ENCODE measurements around the gene BCL2L13. TPM values are rescaled to one million over a fixed set of nuclear protein-coding genes. Genes with fewer than 3 reads are reported as not detected.

BCL2L13 gene
- total RNA-seq, 2 experiments from 2014 or later, result 8.1 to 10.0 TPM

- H3K4me3 Mint-ChIP-seq, result no peak overlapping the region
- H3K36me3 Mint-ChIP-seq (ENCODE audit: low read depth), result peaks cover 6% of the 10 kb centered on the region
- intact Hi-C loops (cut with DNase I, micrococcal nuclease), result no loop called here
- H3K27ac ChIP-seq (ENCODE audit: low read depth in 1 of 2, low read length in 2 of 2), result no peak overlapping the region
- H3K27me3 ChIP-seq (ENCODE audit: control insufficient read depth in 1 of 2, insufficient read depth in 2 of 2, low read length in 2 of 2), result no peaks in the 10 kb centered on the region
- H3K4me3 ChIP-seq (ENCODE audit: low read length), result no peak overlapping the region
- H3K9me3 ChIP-seq (ENCODE audit: control insufficient read depth in 1 of 2, insufficient read depth in 1 of 2, low read length in 2 of 2), result no peaks in the 10 kb centered on the region
- no peak for ATAC-seq (ENCODE audit: poor library complexity)
- no peaks in the 10 kb centered on the region for H3K36me3 ChIP-seq (ENCODE audit: insufficient read depth, low read length)
- H3K4me1 ChIP-seq (ENCODE audit: insufficient read depth, low read length), result no peaks in the 10 kb centered on the region
- H3K27ac Mint-ChIP-seq, result no peak overlapping the region
- ChIA-PET POLR2A (no interaction called here), CTCF (interaction anchor here (1.6 kb wide), 1 partner anchor 22 kb away, joined by 5 read pairs; no protein-coding TSS in a partner anchor)
- peaks cover 4% of the 10 kb centered on the region for H3K4me1 Mint-ChIP-seq (ENCODE audit: low read depth)
- no peaks in the 10 kb centered on the region for H3K9me3 Mint-ChIP-seq
- no peak for TF ChIP-seq CTCF (IDR thresholded peaks at IDR 0.05)
- H3K27me3 Mint-ChIP-seq, result no peaks in the 10 kb centered on the region
- no peak for DNase-seq
Measured at GRCh38 chr22:17719911-17720310, 81.4 kb downstream of the BCL2L13 start.

GRCh38 chr22:17724241-17724640 is 85.7 kb downstream of the BCL2L13 start:
- Mint-ChIP-seq H3K36me3 (ENCODE audit: low read depth) (peaks cover 32% of the 10 kb centered on the region), H3K27me3 (no peaks in the 10 kb centered on the region), H3K27ac (no peak overlapping the region), H3K4me1 (ENCODE audit: low read depth) (peaks cover 17% of the 10 kb centered on the region), H3K9me3 (no peaks in the 10 kb centered on the region), H3K4me3 (no peak overlapping the region)
- no peak for TF ChIP-seq CTCF (IDR thresholded peaks at IDR 0.05)
- H3K4me1 ChIP-seq (ENCODE audit: insufficient read depth, low read length), result peaks cover 12% of the 10 kb centered on the region
- no peak overlapping the region for H3K27ac ChIP-seq (ENCODE audit: low read depth in 1 of 2, low read length in 2 of 2)
- no peak for DNase-seq
- intact Hi-C loops (cut with DNase I, micrococcal nuclease), result no loop called here
- ChIA-PET CTCF (no interaction called here), POLR2A (no interaction called here)
- ATAC-seq (ENCODE audit: poor library complexity), result no peak
- H3K4me3 ChIP-seq (ENCODE audit: low read length), result no peak overlapping the region
- H3K27me3 ChIP-seq (ENCODE audit: control insufficient read depth in 1 of 2, insufficient read depth in 2 of 2, low read length in 2 of 2), result no peaks in the 10 kb centered on the region
- peaks cover 14% of the 10 kb centered on the region for H3K36me3 ChIP-seq (ENCODE audit: insufficient read depth, low read length)
- H3K9me3 ChIP-seq (ENCODE audit: control insufficient read depth in 1 of 2, insufficient read depth in 1 of 2, low read length in 2 of 2), result no peaks in the 10 kb centered on the region

GRCh38 chr22:17724678-17725499 is 86.3 kb downstream of the BCL2L13 start:
- Mint-ChIP-seq H3K4me1 (ENCODE audit: low read depth) (peaks cover 17% of the 10 kb centered on the region), H3K36me3 (ENCODE audit: low read depth) (peaks cover 38% of the 10 kb centered on the region), H3K27me3 (no peaks in the 10 kb centered on the region), H3K4me3 (no peak overlapping the region), H3K9me3 (no peaks in the 10 kb centered on the region), H3K27ac (no peak overlapping the region)
- CTCF ChIA-PET, result no interaction called here
- no peak overlapping the region for H3K4me3 ChIP-seq (ENCODE audit: low read length)
- ATAC-seq (ENCODE audit: poor library complexity), result no peak
- no peak for TF ChIP-seq CTCF (IDR thresholded peaks at IDR 0.05)
- intact Hi-C loops (cut with DNase I, micrococcal nuclease), result no loop called here
- peaks cover 20% of the 10 kb centered on the region for H3K36me3 ChIP-seq (ENCODE audit: insufficient read depth, low read length)
- no peak overlapping the region for H3K27ac ChIP-seq (ENCODE audit: low read depth in 1 of 2, low read length in 2 of 2)
- peaks cover 12% of the 10 kb centered on the region for H3K4me1 ChIP-seq (ENCODE audit: insufficient read depth, low read length)
- no peaks in the 10 kb centered on the region for H3K9me3 ChIP-seq (ENCODE audit: control insufficient read depth in 1 of 2, insufficient read depth in 1 of 2, low read length in 2 of 2)
- H3K27me3 ChIP-seq (ENCODE audit: control insufficient read depth in 1 of 2, insufficient read depth in 2 of 2, low read length in 2 of 2), result no peaks in the 10 kb centered on the region
- DNase-seq, result no peak
- POLR2A ChIA-PET, result no interaction called here

Measured in CD4-positive, alpha-beta T cell (primary cell).